Peyer's patch (tissue), 4 donors: Measurements from ENCODE around the gene FARSA.

Source experiments
- POLR2A ChIP-seq, 2 donors: fragments of 450-650 bp; IDR thresholded peaks; one replicate each; pipeline ENCODE4 v1.5.1; 2017; ENCODE audit warnings: antibody characterized with exemption in 2 of 2, mild to moderate bottlenecking in 2 of 2, moderate library complexity in 2 of 2
- TF ChIP-seq, protein P1 (sequence below), 6 experiments: fragments of 450-650 bp in 4 of 6; fragments of 200-600 bp in 2 of 6; sonication (generic) in 1 of 6; IDR thresholded peaks; one replicate each; pipeline ENCODE4 v1.5.1; 2017 to 2019; ENCODE audit warnings: antibody characterized with exemption in 6 of 6, mild to moderate bottlenecking in 3 of 6, moderate library complexity in 1 of 6

DNA sequence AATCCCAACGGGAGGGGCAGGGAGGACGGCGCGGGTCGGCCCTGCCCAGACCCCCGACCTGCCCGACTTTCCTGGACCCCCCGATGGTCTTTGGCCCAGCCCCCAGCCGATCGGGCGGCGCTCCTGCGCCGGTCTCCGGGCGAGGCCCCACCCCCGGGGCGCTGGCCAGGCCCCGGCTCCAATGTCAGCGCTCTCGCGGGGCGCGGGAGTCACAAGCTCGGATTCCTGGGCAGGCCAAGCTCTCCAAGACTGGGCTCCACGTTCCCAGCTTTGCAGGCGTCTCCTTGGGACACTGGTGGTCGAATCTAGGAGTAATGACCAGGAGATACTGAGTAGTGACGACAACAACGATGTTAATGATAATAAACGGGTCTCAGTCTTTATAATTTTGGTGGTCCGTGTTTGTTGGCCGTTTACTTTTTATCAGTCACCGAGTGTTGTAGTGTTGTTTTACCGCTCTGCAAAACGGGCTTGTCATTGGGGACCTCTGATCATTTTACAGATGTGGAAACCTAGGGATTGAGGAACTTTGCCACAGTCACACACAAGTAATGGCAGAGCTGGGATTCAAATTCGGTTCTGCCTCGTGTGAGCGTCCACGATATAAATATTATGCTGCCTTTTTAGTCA, 12.7 kb upstream of the FARSA start:
- TF ChIP-seq, protein P1, sequence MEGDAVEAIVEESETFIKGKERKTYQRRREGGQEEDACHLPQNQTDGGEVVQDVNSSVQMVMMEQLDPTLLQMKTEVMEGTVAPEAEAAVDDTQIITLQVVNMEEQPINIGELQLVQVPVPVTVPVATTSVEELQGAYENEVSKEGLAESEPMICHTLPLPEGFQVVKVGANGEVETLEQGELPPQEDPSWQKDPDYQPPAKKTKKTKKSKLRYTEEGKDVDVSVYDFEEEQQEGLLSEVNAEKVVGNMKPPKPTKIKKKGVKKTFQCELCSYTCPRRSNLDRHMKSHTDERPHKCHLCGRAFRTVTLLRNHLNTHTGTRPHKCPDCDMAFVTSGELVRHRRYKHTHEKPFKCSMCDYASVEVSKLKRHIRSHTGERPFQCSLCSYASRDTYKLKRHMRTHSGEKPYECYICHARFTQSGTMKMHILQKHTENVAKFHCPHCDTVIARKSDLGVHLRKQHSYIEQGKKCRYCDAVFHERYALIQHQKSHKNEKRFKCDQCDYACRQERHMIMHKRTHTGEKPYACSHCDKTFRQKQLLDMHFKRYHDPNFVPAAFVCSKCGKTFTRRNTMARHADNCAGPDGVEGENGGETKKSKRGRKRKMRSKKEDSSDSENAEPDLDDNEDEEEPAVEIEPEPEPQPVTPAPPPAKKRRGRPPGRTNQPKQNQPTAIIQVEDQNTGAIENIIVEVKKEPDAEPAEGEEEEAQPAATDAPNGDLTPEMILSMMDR (IDR thresholded peaks at IDR 0.05): no peak
- no peak for TF ChIP-seq POLR2A (IDR thresholded peaks at IDR 0.05)
